Right kidney (tissue), 9 donors: ENCODE data around the gene ANGPT4.

Experiments
- DNase-seq: peaks from one replicate; pipeline ENCODE4 v3.0.0-alpha.2; 2016
- long read RNA-seq, 8 donors: transcript quantifications; one replicate each; lab custom pipeline, GENCODE V29; 2026

Gene ANGPT4, protein sequence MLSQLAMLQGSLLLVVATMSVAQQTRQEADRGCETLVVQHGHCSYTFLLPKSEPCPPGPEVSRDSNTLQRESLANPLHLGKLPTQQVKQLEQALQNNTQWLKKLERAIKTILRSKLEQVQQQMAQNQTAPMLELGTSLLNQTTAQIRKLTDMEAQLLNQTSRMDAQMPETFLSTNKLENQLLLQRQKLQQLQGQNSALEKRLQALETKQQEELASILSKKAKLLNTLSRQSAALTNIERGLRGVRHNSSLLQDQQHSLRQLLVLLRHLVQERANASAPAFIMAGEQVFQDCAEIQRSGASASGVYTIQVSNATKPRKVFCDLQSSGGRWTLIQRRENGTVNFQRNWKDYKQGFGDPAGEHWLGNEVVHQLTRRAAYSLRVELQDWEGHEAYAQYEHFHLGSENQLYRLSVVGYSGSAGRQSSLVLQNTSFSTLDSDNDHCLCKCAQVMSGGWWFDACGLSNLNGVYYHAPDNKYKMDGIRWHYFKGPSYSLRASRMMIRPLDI
- long read RNA-seq, donor 1 = 0 reads
- long read RNA-seq, donor 2 = 0 reads
- long read RNA-seq, donor 3 = 0 reads
- long read RNA-seq, donor 4 = 0 reads
- long read RNA-seq, donor 5 = 0 reads
- long read RNA-seq, donor 6 = 0 reads
- long read RNA-seq, donor 7 = 0 reads
- long read RNA-seq, donor 8 = 0 reads

GRCh38 chr20:916125-916799 is at the start of gene ANGPT4:
Gene ANGPT4 (minus strand): TSS chr20:916334. CDS start chr20:916214, 120 bp downstream.
- no peak for DNase-seq

GRCh38 chr20:963795-964194 is 47.7 kb upstream of the ANGPT4 start:
- DNase-seq = no peak

DNA sequence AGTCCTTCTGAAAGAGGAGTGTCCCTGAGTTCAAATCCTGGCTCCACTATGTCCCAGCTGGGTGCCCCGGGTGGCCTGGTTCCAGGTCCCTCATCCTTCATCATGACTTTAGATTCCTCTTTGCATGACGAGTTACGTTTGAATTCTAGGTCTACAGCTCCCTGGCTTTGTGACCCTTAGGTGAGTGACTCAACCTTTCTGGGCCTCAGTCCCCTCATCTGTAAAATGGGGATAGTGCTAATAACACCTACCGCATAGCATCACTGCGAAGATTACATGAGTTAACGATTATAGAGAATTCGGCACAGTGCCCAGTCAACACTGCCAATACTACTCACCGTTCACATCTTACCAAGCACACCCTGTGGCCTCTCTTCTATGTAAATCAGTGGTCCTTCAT is 46.5 kb upstream of the ANGPT4 start:
- DNase-seq = no peak

DNA sequence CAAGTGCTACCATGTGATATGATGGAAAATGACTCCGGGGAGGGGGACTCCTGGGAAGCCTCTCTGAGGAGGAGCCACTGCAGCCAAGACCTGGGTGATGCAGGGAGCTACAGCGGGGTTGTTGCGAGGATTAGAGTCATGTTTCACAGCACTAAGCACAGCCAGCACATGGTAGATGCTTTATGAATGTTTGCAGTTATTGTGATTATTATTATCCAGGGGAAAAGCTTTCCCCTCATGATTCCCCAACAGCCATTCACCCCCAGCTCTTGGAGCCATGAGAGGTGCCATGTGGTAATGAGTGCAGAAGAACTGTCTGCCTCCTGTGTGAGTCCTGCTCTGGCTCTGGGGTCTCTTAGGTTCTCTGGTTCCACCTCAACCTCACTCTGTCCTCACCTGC is 46.1 kb upstream of the ANGPT4 start:
- no peak for DNase-seq

DNA sequence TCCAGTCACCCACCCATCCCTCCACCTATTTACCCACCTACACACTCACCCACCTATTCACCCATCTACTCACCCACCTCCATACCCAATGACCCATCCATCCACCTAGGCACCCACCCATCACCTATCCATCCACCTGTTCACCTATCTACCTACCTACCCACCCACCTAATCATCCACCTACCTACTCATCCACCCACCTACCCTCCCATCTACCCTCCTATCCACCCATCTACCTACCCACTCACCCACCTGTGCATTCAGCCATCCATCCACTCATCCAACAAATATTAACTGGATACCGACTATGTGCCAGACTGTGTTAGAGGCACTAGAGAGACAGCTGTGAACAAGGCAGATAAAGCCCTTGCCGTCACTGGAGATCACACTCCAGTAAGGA is 45.6 kb upstream of the ANGPT4 start:
- DNase-seq = no peak

GRCh38 chr20:959996-960615 is 44.0 kb upstream of the ANGPT4 start:
- DNase-seq = no peak

DNA sequence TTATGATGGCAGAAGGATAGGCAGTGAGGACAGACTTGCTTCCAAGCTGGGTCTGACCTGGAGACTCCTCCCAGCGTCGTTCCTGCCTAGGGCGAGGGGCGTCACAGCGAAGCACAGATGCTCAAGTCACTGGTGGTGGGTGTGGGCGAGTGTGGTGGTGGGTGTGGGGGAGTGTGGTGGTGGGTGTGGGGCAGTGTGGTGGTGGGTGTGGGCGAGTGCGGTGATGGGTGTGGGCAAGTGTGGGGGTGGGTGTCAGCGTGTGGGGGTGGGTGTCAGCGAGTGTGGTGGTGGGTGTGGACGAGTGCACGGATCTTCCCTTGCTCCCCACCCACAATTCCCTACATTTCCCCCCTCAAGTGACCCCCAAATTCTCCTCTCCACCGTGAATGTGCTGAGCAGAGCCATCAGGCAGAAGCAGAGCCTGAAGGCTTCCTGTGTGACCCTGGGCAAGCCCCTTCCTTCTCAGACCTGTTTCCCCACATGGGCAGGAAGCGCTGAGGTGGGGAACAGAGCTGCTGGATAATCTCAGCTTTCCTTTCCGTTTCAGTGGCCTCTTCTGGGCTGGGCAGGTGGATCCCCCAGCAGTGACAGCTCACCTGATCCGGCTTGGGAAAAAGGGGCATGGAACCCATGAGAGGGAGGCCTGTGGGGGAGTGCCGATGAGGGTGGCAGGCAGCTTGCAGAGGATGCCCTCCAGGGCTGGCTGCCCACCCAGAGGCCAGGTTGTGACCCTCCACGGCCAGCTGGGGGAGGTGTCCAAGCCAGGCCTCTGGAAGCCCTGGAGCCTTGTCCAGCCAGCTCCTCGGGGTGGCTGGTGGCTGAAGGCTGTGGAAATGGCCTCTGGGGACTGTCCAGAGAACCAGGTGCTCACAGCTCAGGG is 43.0 kb upstream of the ANGPT4 start:
- DNase-seq = no peak

- DNase-seq = no peak
Measured at GRCh38 chr20:957544-957943, 41.4 kb upstream of the ANGPT4 start.

- DNase-seq = peak; percentile 64
Measured at GRCh38 chr20:956330-956951, 40.3 kb upstream of the ANGPT4 start.

DNA sequence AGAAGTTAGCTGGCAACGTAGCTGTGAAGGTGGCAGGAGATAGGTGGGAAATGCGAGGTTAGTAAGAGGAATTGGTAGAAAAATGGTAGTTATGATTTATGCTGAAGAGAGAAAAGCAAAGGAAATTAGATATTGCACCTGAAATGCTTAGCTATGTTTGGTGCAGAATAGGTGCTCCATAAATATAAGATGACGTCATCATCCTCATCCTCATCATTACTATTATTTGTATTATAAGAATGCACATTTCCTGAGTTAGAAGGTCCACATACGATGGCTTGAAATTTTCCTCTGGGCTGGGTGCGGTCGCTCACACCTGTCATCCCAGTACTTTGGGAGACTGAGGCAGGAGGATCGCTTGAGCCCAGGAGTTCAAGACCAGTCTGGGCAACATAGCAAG is 39.5 kb upstream of the ANGPT4 start:
- DNase-seq = no peak

GRCh38 chr20:955111-955510 is 39.0 kb upstream of the ANGPT4 start:
- no peak for DNase-seq

GRCh38 chr20:953742-954141 is 37.6 kb upstream of the ANGPT4 start:
- DNase-seq = no peak

DNA sequence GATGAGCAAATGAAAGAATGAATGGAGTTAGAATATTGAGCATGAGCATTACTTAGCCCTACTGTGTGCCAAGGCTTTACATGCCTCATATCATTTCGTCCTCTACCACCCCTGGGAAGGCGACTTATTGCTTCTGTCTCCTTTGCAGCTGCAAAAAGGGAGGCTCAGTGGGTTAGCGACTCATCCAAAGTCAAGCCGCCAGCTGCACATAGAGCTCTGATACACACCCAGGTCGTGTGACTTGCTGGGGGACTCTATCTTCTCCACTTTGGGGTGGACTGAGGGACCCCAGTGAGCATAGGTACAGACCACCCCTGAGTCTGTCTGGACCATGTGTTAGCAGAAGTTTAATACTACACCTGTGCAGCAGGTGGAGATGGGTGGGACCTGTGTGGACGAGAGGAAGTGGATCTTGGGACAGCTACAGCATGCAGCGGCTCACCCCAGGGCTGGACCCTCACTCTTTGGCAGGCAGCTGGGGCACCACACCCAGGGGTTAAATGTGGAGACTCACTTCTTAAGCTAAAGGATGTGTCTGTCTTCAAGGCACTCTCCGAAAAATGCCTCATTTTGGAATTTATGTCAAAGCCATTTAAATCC is 36.2 kb upstream of the ANGPT4 start:
- DNase-seq = no peak

DNA sequence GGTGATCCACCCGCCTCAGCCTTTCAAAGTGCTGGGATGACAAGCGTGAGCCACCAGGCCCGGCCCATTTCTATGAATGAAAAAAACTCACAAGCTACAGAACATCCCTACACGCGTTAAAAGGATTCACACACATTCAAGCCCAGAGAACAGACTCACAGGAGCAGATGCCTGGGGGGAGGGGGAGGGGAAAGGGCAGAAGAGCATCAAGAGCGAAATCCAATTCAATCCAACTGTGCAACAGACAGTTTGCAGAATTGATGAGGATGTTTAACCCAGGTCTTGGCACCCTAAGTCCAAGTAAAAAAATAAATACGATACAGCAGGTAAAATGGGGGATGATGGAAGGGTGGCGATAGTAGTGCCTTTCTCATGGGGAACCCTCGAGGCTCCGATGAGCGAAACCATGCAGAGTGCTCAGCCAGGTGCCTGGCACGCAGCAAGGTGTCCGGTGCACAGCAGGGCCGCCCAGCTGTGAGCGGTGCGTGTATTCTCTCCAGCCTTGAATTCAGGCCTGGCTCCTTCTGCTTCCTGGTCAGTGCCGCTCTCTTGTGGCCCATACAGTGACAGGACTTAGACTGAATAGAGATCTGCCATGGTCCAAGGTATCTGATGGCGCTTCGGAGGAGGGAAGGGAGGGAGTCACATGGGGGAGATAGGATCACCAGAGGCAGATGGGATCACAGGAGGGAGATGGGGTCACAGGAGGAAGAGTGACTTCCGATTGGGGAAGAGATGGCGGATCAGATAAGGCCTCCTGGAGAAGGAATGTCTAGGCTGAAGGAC is 35.4 kb upstream of the ANGPT4 start:
- DNase-seq = no peak

GRCh38 chr20:949717-950116 is 33.6 kb upstream of the ANGPT4 start:
- no peak for DNase-seq

DNA sequence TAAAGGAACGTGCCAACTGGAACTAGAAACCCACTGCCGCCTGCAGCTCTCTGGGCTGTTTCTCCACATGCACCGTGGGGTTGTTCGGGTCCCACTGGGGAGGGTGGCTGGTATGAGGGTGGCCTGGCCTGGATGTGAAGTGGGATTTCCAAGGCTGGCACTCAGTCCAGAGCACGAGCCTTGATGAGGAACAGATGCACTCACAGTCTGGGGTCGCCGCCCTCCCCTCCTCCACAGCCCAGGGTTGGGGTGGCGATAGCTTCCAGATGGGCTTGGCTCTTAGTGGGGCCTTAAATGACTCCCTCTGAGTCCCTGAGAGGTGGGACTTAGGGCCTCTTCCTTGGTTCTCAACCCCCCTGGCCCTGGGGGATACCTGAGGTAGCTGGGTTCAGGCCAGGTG is 30.7 kb upstream of the ANGPT4 start:
- DNase-seq = no peak

DNA sequence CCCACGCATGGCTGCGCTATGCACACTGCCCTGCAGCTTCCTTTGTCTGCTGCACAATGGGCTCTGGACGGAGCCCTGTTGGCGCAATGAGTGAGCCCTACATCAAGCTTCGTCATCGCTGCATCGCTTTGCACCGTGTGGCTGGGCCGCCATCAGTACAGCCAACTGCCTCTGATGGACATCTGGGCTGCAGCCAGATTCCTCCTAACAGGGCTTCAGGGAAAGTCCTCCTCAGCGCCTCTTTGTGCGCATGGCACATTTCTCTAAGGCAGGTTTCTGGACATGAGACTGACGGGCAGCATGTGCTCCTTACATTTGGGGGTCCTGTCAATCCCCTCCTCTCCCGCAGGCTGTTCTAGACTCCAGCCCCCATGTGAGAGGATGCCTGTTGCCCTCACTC is 29.7 kb upstream of the ANGPT4 start:
- DNase-seq = no peak

DNA sequence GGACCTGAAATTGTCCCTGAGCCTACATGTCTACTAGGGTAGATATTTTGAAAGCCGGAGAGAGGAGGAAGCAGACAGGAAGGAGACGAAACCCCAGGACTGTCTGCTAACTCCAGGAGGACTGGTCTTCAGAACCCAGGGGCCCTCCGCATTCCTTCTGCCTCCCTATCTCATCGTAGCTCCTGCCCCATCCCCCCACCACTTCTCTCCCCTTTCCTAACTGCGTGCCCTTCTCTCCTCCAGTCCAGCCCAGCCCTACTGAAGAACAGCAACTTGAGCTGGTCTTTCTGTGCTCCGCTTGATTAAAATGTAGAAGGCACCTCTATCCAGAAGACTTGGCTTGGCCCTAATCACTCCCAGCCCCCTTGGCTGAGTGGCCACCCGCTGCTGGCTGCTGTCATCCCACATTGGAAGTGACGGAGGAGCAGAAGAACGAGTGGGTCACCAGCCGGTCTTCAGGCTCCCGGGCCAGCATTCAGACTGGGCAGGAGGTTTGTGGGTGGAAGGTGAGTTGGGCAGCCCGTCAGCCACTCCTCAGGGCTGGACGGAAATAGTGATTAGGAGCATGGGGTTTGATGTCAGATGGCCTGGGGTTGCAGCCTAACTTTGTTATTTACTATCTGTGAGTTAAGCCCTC is 28.8 kb upstream of the ANGPT4 start:
- no peak for DNase-seq

DNA sequence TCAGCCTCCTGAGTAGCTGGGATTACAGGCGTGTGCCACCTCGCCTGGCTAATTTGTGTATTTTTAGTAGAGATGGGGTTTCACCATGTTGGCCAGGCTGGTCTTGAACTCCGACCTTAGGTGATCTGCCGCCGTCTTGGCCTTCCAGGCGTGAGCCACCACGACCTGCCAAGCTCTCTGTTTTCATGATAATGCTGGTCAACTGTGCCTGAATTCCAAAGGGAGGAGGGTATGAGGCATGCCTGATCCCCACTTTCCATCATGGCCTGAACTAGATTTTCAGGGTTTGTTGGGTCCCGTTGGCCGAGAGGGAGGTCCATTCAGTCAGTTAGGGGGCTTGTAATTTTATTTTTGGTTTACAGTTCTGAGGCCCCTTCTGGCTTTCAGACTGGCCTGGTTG is 28.0 kb upstream of the ANGPT4 start:
- DNase-seq = no peak

- DNase-seq = no peak
Measured at GRCh38 chr20:942611-943010, 26.5 kb upstream of the ANGPT4 start.
